ENCODE data around the gene TSPAN9.

- TF ChIP-seq CTCF (IDR thresholded peaks at IDR 0.05; ENCODE audit: low read length), result no peak
- no peak for TF ChIP-seq EZH2 (IDR thresholded peaks at IDR 0.05; ENCODE audit: borderline replicate concordance, low read length)
These were observed 231.4 kb downstream of the TSPAN9 start for GRCh38 chr12:3308609-3309008.

All from OCI-LY1 (cell line).